ENCODE data around the gene SLC41A3.
A peak's percentile ranks its signal among the peaks of the same experiment; 100 is the strongest.

Gene SLC41A3

GRCh38 chr3:126119008-126119675, 35.2 kb upstream of the SLC41A3 start:
- peak; percentile 47 to 76 for DNase-seq

- no peak for DNase-seq
Measured at GRCh38 chr3:126118591-126118990, 34.7 kb upstream of the SLC41A3 start.

GRCh38 chr3:126117786-126118185, 33.9 kb upstream of the SLC41A3 start:
- DNase-seq = peak in 1 of 2 experiments; percentile 24

- DNase-seq = no peak
Measured at GRCh38 chr3:126117212-126117611, 33.3 kb upstream of the SLC41A3 start.

- no peak for DNase-seq
Measured at GRCh38 chr3:126116526-126116925, 32.6 kb upstream of the SLC41A3 start.

GRCh38 chr3:126114443-126115386, 30.8 kb upstream of the SLC41A3 start:
- no peak for DNase-seq

GRCh38 chr3:126113733-126114442, 30.0 kb upstream of the SLC41A3 start:
- DNase-seq = peak in 1 of 2 experiments; percentile 44

- DNase-seq = no peak
Measured at GRCh38 chr3:126113238-126113555, 29.3 kb upstream of the SLC41A3 start.

GRCh38 chr3:126112531-126113237, 28.8 kb upstream of the SLC41A3 start:
- DNase-seq = no peak

- no peak for DNase-seq
Measured at GRCh38 chr3:126111566-126112475, 27.9 kb upstream of the SLC41A3 start.

- no peak for DNase-seq
Measured at GRCh38 chr3:126111126-126111551, 27.2 kb upstream of the SLC41A3 start.

- no peak for DNase-seq
Measured at GRCh38 chr3:126110431-126111125, 26.7 kb upstream of the SLC41A3 start.

- no peak for DNase-seq
Measured at GRCh38 chr3:126109880-126110235, 25.9 kb upstream of the SLC41A3 start.

- no peak for DNase-seq
Measured at GRCh38 chr3:126109146-126109879, 25.4 kb upstream of the SLC41A3 start.

- DNase-seq = no peak
Measured at GRCh38 chr3:126108676-126109050, 24.7 kb upstream of the SLC41A3 start.

- no peak for DNase-seq
Measured at GRCh38 chr3:126107957-126108675, 24.2 kb upstream of the SLC41A3 start.

- DNase-seq = no peak
Measured at GRCh38 chr3:126107203-126107939, 23.4 kb upstream of the SLC41A3 start.

GRCh38 chr3:126106336-126107202, 22.6 kb upstream of the SLC41A3 start:
- DNase-seq = no peak
